Keratinocyte (primary cell): ENCODE results near the gene PDE4C. TPM values are rescaled to one million over a fixed set of nuclear protein-coding genes. Genes with fewer than 3 reads are reported as not detected.

Experiments
- DNase-seq: peaks from one replicate; pipeline ENCODE4 v3.0.0-alpha.2; 2011; ENCODE audit warnings: low read depth, missing footprints, low spot score
- FAIRE-seq: peaks from 2 replicates; lab custom pipeline; 2011; peaks lifted over from hg19 to GRCh38; lab: Jason Lieb, UNC
- H2AFZ ChIP-seq: 2 replicates; pipeline ENCODE4 v1.6.0; 2012; ENCODE audit warnings: low read length, control low read depth, inconsistent platforms; ENCODE audit not compliant: control insufficient read depth
- H3K27ac ChIP-seq: 2 replicates; pipeline ENCODE4 v1.5.1; 2011; ENCODE audit warnings: low read length; ENCODE audit not compliant: control insufficient read depth, insufficient read depth
- H3K27me3 ChIP-seq: 3 replicates; pipeline ENCODE4 v1.6.0; 2011; ENCODE audit warnings: low read length; ENCODE audit not compliant: control insufficient read depth, insufficient read depth; ENCODE audit errors: extremely low read depth
- H3K36me3 ChIP-seq, 2 experiments: 2 replicates in 1 of 2; 3 replicates in 1 of 2; pipeline ENCODE4 v1.5.1; 2011; ENCODE audit warnings: low read length in 2 of 2, mild to moderate bottlenecking in 1 of 2; ENCODE audit not compliant: control insufficient read depth in 2 of 2, insufficient read depth in 2 of 2; ENCODE audit errors: extremely low read depth in 1 of 2
- H3K4me1 ChIP-seq: 3 replicates; pipeline ENCODE4 v1.5.1; 2011; ENCODE audit warnings: low read length; ENCODE audit not compliant: control insufficient read depth, insufficient read depth; ENCODE audit errors: extremely low read depth
- H3K4me2 ChIP-seq: 3 replicates; pipeline ENCODE4 v1.6.0; 2011; ENCODE audit warnings: low read depth, low read length; ENCODE audit not compliant: control insufficient read depth, insufficient read depth; ENCODE audit errors: extremely low read depth
- H3K4me3 ChIP-seq, 3 experiments: fragments of 200-600 bp in 1 of 3; sonication (generic) in 1 of 3; 2 replicates in 2 of 3; 3 replicates in 1 of 3; pipeline ENCODE4 v1.5.1; 2011 to 2016; ENCODE audit warnings: low read length in 3 of 3, mild to moderate bottlenecking in 3 of 3, control low read depth in 2 of 3, inconsistent platforms in 1 of 3, low read depth in 1 of 3, mixed read lengths in 1 of 3, mixed run types in 1 of 3, moderate library complexity in 1 of 3; ENCODE audit not compliant: control insufficient read depth in 2 of 3, insufficient read depth in 2 of 3; ENCODE audit errors: extremely low read depth in 1 of 3
- H3K79me2 ChIP-seq: 2 replicates; pipeline ENCODE4 v1.6.0; 2012; ENCODE audit warnings: low read length; ENCODE audit not compliant: control insufficient read depth, insufficient read depth
- H3K9ac ChIP-seq: 3 replicates; pipeline ENCODE4 v1.6.0; 2011; ENCODE audit warnings: low read length; ENCODE audit not compliant: control insufficient read depth, insufficient read depth; ENCODE audit errors: extremely low read depth
- H3K9me1 ChIP-seq: 3 replicates; pipeline ENCODE4 v1.6.0; 2011; ENCODE audit warnings: low read length; ENCODE audit not compliant: control insufficient read depth, insufficient read depth; ENCODE audit errors: extremely low read depth
- H3K9me3 ChIP-seq: 2 replicates; pipeline ENCODE4 v1.5.1; 2012; ENCODE audit warnings: low read depth, low read length; ENCODE audit not compliant: control insufficient read depth
- H4K20me1 ChIP-seq: 3 replicates; pipeline ENCODE4 v1.6.0; 2011; ENCODE audit warnings: low read length; ENCODE audit not compliant: control insufficient read depth, insufficient read depth; ENCODE audit errors: extremely low read depth
- EZH2 ChIP-seq: IDR thresholded peaks from one replicate; pipeline ENCODE4 v1.6.1; 2012; ENCODE audit warnings: inconsistent platforms, mild to moderate bottlenecking, low read length, moderate library complexity
- dilution Hi-C: fragments of 300-500 bp; cut with MboI; formaldehyde crosslinking; loops from one replicate; pipeline ENCODE4 v1.7.0; 2020; ENCODE audit warnings: low sequenced_read_pairs; ENCODE audit not compliant: extremely low pct_ligation_motif_present
- polyA plus RNA-seq, 5 experiments: library from polyadenylated mRNA; depleted of rRNA in 3 of 5; stranded (reverse) in 3 of 5; stranded (forward) in 1 of 5; unstranded in 1 of 5; fragments of >200 nt; gene quantifications; 1 replicate in 1 of 5; 2 replicates in 3 of 5; 3 replicates in 1 of 5; pipeline versions ENCODE4 v1.2.1 to v1.2.3, GENCODE V29; 2011 to 2012; ENCODE audit warnings: missing spikeins in 2 of 5, low read depth in 1 of 5, low replicate concordance in 1 of 5
- TF ChIP-seq, protein P1 (sequence below), 3 experiments: IDR thresholded peaks in 1 of 3; conservative IDR thresholded peaks in 1 of 3; optimal IDR thresholded peaks in 1 of 3; 2 replicates in 2 of 3; 3 replicates in 1 of 3; pipeline versions ENCODE3 to v1.5.1; 2011; ENCODE audit warnings: low read length in 3 of 3, mild to moderate bottlenecking in 3 of 3, moderate library complexity in 2 of 3, control low read depth in 1 of 3, inconsistent platforms in 1 of 3; ENCODE audit not compliant: insufficient read depth in 2 of 3; ENCODE audit errors: extremely low read depth in 1 of 3

Gene PDE4C
- polyA plus RNA-seq, 1 donor (not counting 4 experiments of a cell fraction or from before 2014, with no cell fraction given) = not detected

- FAIRE-seq (no peak), DNase-seq (no peak)
- no peak overlapping the region for H3K27ac ChIP-seq
- no peak overlapping the region for H3K4me3 ChIP-seq
- no peaks in the 10 kb centered on the region for H3K4me1 ChIP-seq
- H3K9me3 ChIP-seq = no peaks in the 10 kb centered on the region
- dilution Hi-C loops = no loop called here
- no peak overlapping the region for H2AFZ ChIP-seq
- H3K27me3 ChIP-seq = no peaks in the 10 kb centered on the region
- H3K4me2 ChIP-seq = no peak overlapping the region
- TF ChIP-seq, protein P1, sequence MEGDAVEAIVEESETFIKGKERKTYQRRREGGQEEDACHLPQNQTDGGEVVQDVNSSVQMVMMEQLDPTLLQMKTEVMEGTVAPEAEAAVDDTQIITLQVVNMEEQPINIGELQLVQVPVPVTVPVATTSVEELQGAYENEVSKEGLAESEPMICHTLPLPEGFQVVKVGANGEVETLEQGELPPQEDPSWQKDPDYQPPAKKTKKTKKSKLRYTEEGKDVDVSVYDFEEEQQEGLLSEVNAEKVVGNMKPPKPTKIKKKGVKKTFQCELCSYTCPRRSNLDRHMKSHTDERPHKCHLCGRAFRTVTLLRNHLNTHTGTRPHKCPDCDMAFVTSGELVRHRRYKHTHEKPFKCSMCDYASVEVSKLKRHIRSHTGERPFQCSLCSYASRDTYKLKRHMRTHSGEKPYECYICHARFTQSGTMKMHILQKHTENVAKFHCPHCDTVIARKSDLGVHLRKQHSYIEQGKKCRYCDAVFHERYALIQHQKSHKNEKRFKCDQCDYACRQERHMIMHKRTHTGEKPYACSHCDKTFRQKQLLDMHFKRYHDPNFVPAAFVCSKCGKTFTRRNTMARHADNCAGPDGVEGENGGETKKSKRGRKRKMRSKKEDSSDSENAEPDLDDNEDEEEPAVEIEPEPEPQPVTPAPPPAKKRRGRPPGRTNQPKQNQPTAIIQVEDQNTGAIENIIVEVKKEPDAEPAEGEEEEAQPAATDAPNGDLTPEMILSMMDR (optimal IDR thresholded peaks at IDR 0.05 in 1 of 3, IDR thresholded peaks at IDR 0.05 in 1 of 3, conservative IDR thresholded peaks at IDR 0.05 in 1 of 3; ENCODE audit: extremely low read depth in 1 of 3, insufficient read depth in 2 of 3, low read length in 3 of 3) = no peak
- TF ChIP-seq EZH2 = no peak
- H3K79me2 ChIP-seq = no peaks in the 10 kb centered on the region
- no peaks in the 10 kb centered on the region for H3K9me1 ChIP-seq
- no peaks in the 10 kb centered on the region for H3K36me3 ChIP-seq
- no peak overlapping the region for H3K9ac ChIP-seq
- H4K20me1 ChIP-seq = no peaks in the 10 kb centered on the region
Measured at GRCh38 chr19:18262917-18263316, 36.7 kb upstream of the PDE4C start.

- Histone ChIP-seq H3K9me1 (no peaks in the 10 kb centered on the region), H3K27ac (no peak overlapping the region), H2AFZ (no peak overlapping the region), H3K4me2 (no peak overlapping the region), H4K20me1 (no peaks in the 10 kb centered on the region), H3K79me2 (no peaks in the 10 kb centered on the region), H3K27me3 (no peaks in the 10 kb centered on the region), H3K9ac (no peak overlapping the region), H3K36me3 (no peaks in the 10 kb centered on the region), H3K4me3 (no peak overlapping the region), H3K9me3 (no peaks in the 10 kb centered on the region), H3K4me1 (no peaks in the 10 kb centered on the region)
- TF ChIP-seq, protein P1 (optimal IDR thresholded peaks at IDR 0.05 in 1 of 3, IDR thresholded peaks at IDR 0.05 in 1 of 3, conservative IDR thresholded peaks at IDR 0.05 in 1 of 3; ENCODE audit: extremely low read depth in 1 of 3, insufficient read depth in 2 of 3, low read length in 3 of 3) = no peak
- TF ChIP-seq EZH2 = no peak
- no peak for FAIRE-seq
- dilution Hi-C loops = no loop called here
- DNase-seq = no peak
Measured at GRCh38 chr19:18262144-18262543, 35.9 kb upstream of the PDE4C start.
